ENCODE measurements around the gene DCLK2. TPM values are rescaled to one million over a fixed set of nuclear protein-coding genes. Genes with fewer than 3 reads are reported as not detected.

Gene DCLK2
- total RNA-seq, 1 donor from 2014 or later: 4.9 TPM

GRCh38 chr4:150135134-150135772 is 57.0 kb downstream of the DCLK2 start:
- Histone ChIP-seq H3K9me3 (no peaks in the 10 kb centered on the region), H3K27me3 (no peaks in the 10 kb centered on the region), H3K4me3 (no peak overlapping the region), H3K36me3 (no peaks in the 10 kb centered on the region), H3K27ac (no peak overlapping the region), H3K4me1 (no peaks in the 10 kb centered on the region)
- ATAC-seq: no peak
- TF ChIP-seq, protein P1, sequence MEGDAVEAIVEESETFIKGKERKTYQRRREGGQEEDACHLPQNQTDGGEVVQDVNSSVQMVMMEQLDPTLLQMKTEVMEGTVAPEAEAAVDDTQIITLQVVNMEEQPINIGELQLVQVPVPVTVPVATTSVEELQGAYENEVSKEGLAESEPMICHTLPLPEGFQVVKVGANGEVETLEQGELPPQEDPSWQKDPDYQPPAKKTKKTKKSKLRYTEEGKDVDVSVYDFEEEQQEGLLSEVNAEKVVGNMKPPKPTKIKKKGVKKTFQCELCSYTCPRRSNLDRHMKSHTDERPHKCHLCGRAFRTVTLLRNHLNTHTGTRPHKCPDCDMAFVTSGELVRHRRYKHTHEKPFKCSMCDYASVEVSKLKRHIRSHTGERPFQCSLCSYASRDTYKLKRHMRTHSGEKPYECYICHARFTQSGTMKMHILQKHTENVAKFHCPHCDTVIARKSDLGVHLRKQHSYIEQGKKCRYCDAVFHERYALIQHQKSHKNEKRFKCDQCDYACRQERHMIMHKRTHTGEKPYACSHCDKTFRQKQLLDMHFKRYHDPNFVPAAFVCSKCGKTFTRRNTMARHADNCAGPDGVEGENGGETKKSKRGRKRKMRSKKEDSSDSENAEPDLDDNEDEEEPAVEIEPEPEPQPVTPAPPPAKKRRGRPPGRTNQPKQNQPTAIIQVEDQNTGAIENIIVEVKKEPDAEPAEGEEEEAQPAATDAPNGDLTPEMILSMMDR (IDR thresholded peaks at IDR 0.05): no peak
- intact Hi-C loops (cut with DNase I): no loop called here
- no peak for DNase-seq

DNA sequence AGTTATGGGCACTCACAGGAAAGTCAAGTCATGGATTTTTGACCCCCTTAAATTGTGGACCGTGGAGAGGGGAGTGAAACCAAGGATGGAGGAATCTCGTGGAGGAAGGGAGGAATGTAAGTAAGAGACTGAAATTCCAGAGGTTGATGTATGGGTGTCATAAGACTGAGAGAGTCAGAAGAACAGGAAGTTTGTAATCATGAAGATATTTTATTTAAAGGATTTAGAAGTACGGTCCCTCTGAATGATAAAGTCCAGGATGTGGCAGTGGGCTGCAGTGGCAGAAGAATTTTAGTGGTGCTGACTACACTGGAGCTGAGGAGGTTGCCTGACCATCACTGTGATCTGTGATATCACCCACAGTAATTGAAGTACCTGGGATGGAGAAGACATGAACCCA is 57.8 kb downstream of the DCLK2 start:
- no peaks in the 10 kb centered on the region for H3K9me3 ChIP-seq
- TF ChIP-seq, protein P1 (IDR thresholded peaks at IDR 0.05): no peak
- no peaks in the 10 kb centered on the region for H3K4me1 ChIP-seq
- H3K27me3 ChIP-seq: no peaks in the 10 kb centered on the region
- no peaks in the 10 kb centered on the region for H3K36me3 ChIP-seq
- H3K27ac ChIP-seq: no peak overlapping the region
- H3K4me3 ChIP-seq: no peak overlapping the region
- DNase-seq (no peak), ATAC-seq (no peak)
- intact Hi-C loops (cut with DNase I): no loop called here

DNA sequence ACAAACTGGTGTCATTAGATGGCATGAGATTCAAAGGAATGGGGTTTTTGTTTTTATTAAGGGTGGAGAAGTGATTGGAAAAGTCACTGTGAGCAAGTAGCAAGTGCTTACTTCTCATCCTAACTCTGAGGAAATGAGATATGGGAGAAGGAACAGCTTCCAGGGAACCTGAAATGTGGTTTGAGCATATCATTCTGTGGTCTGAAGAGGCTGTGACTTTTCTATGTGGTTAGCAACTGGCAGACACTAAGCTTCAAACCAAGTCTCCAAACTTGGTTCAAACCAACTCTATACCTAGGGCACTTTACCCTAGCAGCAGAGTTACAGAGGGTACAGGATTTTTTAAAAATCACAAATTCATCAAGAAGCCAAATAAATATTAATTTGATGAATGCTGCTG is 58.2 kb downstream of the DCLK2 start:
- Histone ChIP-seq H3K4me1 (no peaks in the 10 kb centered on the region), H3K27me3 (no peaks in the 10 kb centered on the region), H3K27ac (no peak overlapping the region), H3K36me3 (no peaks in the 10 kb centered on the region), H3K4me3 (no peak overlapping the region), H3K9me3 (no peaks in the 10 kb centered on the region)
- DNase-seq (no peak), ATAC-seq (no peak)
- TF ChIP-seq, protein P1 (IDR thresholded peaks at IDR 0.05): no peak
- intact Hi-C loops (cut with DNase I): no loop called here

GRCh38 chr4:150139297-150139865 is 61.1 kb downstream of the DCLK2 start:
- no peak overlapping the region for H3K27ac ChIP-seq
- intact Hi-C loops (cut with DNase I): no loop called here

GRCh38 chr4:150140774-150141400 is 62.6 kb downstream of the DCLK2 start:
- intact Hi-C loops (cut with DNase I): no loop called here
- no peaks in the 10 kb centered on the region for H3K36me3 ChIP-seq
- ATAC-seq (no peak), DNase-seq (no peak)
- peaks cover 5% of the 10 kb centered on the region for H3K4me1 ChIP-seq
- H3K9me3 ChIP-seq: no peaks in the 10 kb centered on the region
- H3K4me3 ChIP-seq: no peak overlapping the region
- TF ChIP-seq, protein P1 (IDR thresholded peaks at IDR 0.05): no peak
- no peak overlapping the region for H3K27ac ChIP-seq
- H3K27me3 ChIP-seq: no peaks in the 10 kb centered on the region

More at GRCh38 chr4:150139297-150139865, 61.1 kb downstream of the DCLK2 start:
- TF ChIP-seq, protein P1 (IDR thresholded peaks at IDR 0.05): no peak
- Histone ChIP-seq H3K36me3 (no peaks in the 10 kb centered on the region), H3K9me3 (no peaks in the 10 kb centered on the region), H3K4me3 (no peak overlapping the region), H3K4me1 (no peaks in the 10 kb centered on the region), H3K27me3 (no peaks in the 10 kb centered on the region)
- no peak for DNase-seq
- ATAC-seq: no peak
